K562 (cell line): ENCODE measurements around the gene EML2. TPM values are rescaled to one million over a fixed set of nuclear protein-coding genes. Genes with fewer than 3 reads are reported as not detected.

Experiments
- E2F6 ChIP-seq, 2 experiments: IDR thresholded peaks; 2 replicates each; pipeline ENCODE4 v1.6.1; 2011; ENCODE audit warnings: borderline replicate concordance in 1 of 2, control low read depth in 1 of 2, low read depth in 1 of 2, low read length in 1 of 2, mild to moderate bottlenecking in 1 of 2, mixed read lengths in 1 of 2, moderate library complexity in 1 of 2; ENCODE audit not compliant: insufficient read depth in 1 of 2, insufficient read length in 1 of 2, poor library complexity in 1 of 2, severe bottlenecking in 1 of 2; ENCODE audit errors: extremely low read depth in 1 of 2
- FUS ChIP-seq: fragments of 200-400 bp; formaldehyde crosslinking; optimal IDR thresholded peaks from 2 replicates; pipeline ENCODE3; 2017; ENCODE audit warnings: low read depth, low read length
- LEF1 ChIP-seq: fragments of 450-650 bp; IDR thresholded peaks from 2 replicates; pipeline ENCODE4 v1.6.1; 2016; ENCODE audit warnings: mild to moderate bottlenecking
- MYNN ChIP-seq, 2 experiments: sonication (generic); formaldehyde crosslinking in 1 of 2; IDR thresholded peaks; 2 replicates each; pipeline versions ENCODE4 v1.5.0 to v1.6.1; 2016 to 2020; ENCODE audit warnings: antibody characterized with exemption in 1 of 2, missing genetic modification reagents in 1 of 2
- NCOA1 ChIP-seq: fragments of 450-650 bp; IDR thresholded peaks from 2 replicates; pipeline ENCODE4 v1.6.1; 2016; ENCODE audit warnings: low read depth
- PHF21A ChIP-seq: fragments of 450-650 bp; IDR thresholded peaks from 2 replicates; pipeline ENCODE4 v1.6.1; 2017; ENCODE audit warnings: low read depth, borderline replicate concordance
- STAG1 ChIP-seq: sonication (generic); formaldehyde crosslinking; IDR thresholded peaks from 2 replicates; pipeline ENCODE4 v1.5.0; 2020; ENCODE audit warnings: missing genetic modification reagents, borderline replicate concordance
- ZNF274 ChIP-seq: IDR thresholded peaks from 2 replicates; pipeline ENCODE4 v1.6.1; 2011; ENCODE audit warnings: low read depth, mild to moderate bottlenecking, low read length, moderate library complexity, borderline replicate concordance
- ZNF41 ChIP-seq: fragments of 250-450 bp; sonication (Bioruptor Pico); conservative IDR thresholded peaks from 2 replicates; pipeline ENCODE4 v1.4.0; 2020; ENCODE audit warnings: mild to moderate bottlenecking
- ZNF551 ChIP-seq: fragments of 250-450 bp; sonication (Bioruptor Pico); IDR thresholded peaks from 2 replicates; pipeline ENCODE4 v1.5.0; 2021; ENCODE audit warnings: mild to moderate bottlenecking, moderate library complexity
- ZNF589 ChIP-seq: fragments of 200-800 bp; sonication (Bioruptor generic); IDR thresholded peaks from 2 replicates; pipeline ENCODE4 v1.6.1; 2016; ENCODE audit warnings: low read depth, missing genetic modification characterization, missing compliant biosample characterization
- polyA plus RNA-seq, 8 experiments: library from polyadenylated mRNA; depleted of rRNA in 4 of 8; stranded (reverse) in 5 of 8; unstranded in 3 of 8; fragments of >200 nt; fragmentation: Nextera tagmentation in 2 of 8; fragmentation: Illumina TruSeq in 1 of 8; extraction: Ambion mirVana in 2 of 8; extraction: Trizol in 1 of 8; gene quantifications; 2 replicates each; pipeline versions ENCODE4 v1.2.1 to v1.2.3, GENCODE V29; 2011 to 2014; ENCODE audit warnings: inconsistent platforms in 1 of 8, missing spikeins in 1 of 8
- total RNA-seq, 7 experiments: library from RNA; depleted of rRNA in 6 of 7; stranded (reverse); fragments of >200 nt in 6 of 7; fragmentation: Illumina TruSeq in 2 of 7; extraction: Trizol in 2 of 7; gene quantifications; 2 replicates each; pipeline versions ENCODE4 v1.2.1 to v1.2.3, GENCODE V29; 2011 to 2021; ENCODE audit warnings: low replicate concordance in 1 of 7
- TF ChIP-seq, protein P1 (sequence below): fragments of 450-650 bp; IDR thresholded peaks from 2 replicates; pipeline ENCODE4 v1.6.1; 2016; ENCODE audit warnings: antibody characterized with exemption
- TF ChIP-seq, protein P2 (sequence below): fragments of 250-450 bp; sonication (Bioruptor Pico); IDR thresholded peaks from 2 replicates; pipeline ENCODE4 v1.5.0; 2020; ENCODE audit warnings: mild to moderate bottlenecking, borderline replicate concordance

EML2 gene
- total and polyA plus RNA-seq, 9 of the 15 experiments (the other 6 are each of a cell fraction or from before 2014, with no cell fraction given) = 2.6 to 69.6 (median 24.8) TPM

- TF ChIP-seq, protein P1, sequence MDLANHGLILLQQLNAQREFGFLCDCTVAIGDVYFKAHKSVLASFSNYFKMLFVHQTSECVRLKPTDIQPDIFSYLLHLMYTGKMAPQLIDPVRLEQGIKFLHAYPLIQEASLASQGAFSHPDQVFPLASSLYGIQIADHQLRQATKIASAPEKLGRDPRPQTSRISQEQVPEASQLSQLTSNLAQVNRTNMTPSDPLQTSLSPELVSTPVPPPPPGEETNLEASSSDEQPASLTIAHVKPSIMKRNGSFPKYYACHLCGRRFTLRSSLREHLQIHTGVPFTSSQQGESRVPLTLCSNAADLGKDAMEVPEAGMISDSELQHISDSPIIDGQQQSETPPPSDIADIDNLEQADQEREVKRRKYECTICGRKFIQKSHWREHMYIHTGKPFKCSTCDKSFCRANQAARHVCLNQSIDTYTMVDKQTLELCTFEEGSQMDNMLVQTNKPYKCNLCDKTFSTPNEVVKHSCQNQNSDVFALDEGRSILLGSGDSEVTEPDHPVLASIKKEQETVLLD = no peak
- TF ChIP-seq ZNF41 (CRISPR knock-in tag) (no peak), E2F6 (IDR thresholded peaks at IDR 0.05; ENCODE audit: borderline replicate concordance in 1 of 2, extremely low read depth in 1 of 2, insufficient read depth in 1 of 2, insufficient read length in 1 of 2, low read depth in 1 of 2, low read length in 1 of 2, poor library complexity in 1 of 2, severe bottlenecking in 1 of 2) (no peak), PHF21A (no peak), MYNN (IDR thresholded peaks at IDR 0.05) (peak; percentile 1; the same call in 1 of the 2 replicates), MYNN (CRISPR knock-in tag; IDR thresholded peaks at IDR 0.05) (no peak), ZNF274 (no peak), STAG1 (CRISPR knock-in tag) (peak; percentile 27; the same call in 1 of the 2 replicates), ZNF589 (CRISPR knock-in tag) (no peak), FUS (no peak), ZNF551 (CRISPR knock-in tag) (no peak), LEF1 (no peak), NCOA1 (no peak)
- TF ChIP-seq, protein P2, sequence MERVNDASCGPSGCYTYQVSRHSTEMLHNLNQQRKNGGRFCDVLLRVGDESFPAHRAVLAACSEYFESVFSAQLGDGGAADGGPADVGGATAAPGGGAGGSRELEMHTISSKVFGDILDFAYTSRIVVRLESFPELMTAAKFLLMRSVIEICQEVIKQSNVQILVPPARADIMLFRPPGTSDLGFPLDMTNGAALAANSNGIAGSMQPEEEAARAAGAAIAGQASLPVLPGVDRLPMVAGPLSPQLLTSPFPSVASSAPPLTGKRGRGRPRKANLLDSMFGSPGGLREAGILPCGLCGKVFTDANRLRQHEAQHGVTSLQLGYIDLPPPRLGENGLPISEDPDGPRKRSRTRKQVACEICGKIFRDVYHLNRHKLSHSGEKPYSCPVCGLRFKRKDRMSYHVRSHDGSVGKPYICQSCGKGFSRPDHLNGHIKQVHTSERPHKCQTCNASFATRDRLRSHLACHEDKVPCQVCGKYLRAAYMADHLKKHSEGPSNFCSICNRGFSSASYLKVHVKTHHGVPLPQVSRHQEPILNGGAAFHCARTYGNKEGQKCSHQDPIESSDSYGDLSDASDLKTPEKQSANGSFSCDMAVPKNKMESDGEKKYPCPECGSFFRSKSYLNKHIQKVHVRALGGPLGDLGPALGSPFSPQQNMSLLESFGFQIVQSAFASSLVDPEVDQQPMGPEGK (CRISPR knock-in tag) = no peak
These were observed 31.8 kb downstream of the EML2 start (continued) for GRCh38 chr19:45607071-45608029.
